ENCODE data around the gene ALKBH8.

DNA sequence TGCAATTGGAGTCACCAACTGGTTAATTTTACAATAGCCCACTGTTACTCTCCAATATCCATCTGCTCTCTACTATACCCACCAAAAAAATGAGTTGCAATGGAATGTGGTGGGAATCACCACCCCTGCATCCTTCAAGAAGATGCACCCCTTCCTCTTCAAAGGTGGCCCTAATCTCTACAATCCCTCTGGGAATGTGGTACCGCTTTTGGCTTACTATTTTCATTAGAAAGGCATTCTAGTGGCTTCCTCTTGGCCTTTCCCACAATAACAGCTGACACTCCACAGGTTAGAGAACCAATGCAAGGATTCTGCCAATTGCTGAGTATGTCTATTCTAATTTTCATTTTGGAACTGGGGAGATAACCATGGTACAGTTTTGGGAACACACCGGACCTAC, 74.7 kb downstream of the ALKBH8 start:
- TF ChIP-seq, protein P1, sequence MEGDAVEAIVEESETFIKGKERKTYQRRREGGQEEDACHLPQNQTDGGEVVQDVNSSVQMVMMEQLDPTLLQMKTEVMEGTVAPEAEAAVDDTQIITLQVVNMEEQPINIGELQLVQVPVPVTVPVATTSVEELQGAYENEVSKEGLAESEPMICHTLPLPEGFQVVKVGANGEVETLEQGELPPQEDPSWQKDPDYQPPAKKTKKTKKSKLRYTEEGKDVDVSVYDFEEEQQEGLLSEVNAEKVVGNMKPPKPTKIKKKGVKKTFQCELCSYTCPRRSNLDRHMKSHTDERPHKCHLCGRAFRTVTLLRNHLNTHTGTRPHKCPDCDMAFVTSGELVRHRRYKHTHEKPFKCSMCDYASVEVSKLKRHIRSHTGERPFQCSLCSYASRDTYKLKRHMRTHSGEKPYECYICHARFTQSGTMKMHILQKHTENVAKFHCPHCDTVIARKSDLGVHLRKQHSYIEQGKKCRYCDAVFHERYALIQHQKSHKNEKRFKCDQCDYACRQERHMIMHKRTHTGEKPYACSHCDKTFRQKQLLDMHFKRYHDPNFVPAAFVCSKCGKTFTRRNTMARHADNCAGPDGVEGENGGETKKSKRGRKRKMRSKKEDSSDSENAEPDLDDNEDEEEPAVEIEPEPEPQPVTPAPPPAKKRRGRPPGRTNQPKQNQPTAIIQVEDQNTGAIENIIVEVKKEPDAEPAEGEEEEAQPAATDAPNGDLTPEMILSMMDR (IDR thresholded peaks at IDR 0.05): no peak
- no peak for TF ChIP-seq EZH2 (IDR thresholded peaks at IDR 0.05)
- TF ChIP-seq EZH2phosphoT487 (IDR thresholded peaks at IDR 0.05): no peak
